NAMALWA (cell line): Measurements from ENCODE around the gene MTFR1L.
"Not testable (repeated sequence)": the region's sequence is repeated elsewhere in the genome, so short reads cannot be mapped to it uniquely, and the experiment has no call there.

Experiments
- DNase-seq: peaks from one replicate; pipeline ENCODE4 v3.0.0-alpha.2; 2015; ENCODE audit warnings: low spot score

Gene MTFR1L

DNA sequence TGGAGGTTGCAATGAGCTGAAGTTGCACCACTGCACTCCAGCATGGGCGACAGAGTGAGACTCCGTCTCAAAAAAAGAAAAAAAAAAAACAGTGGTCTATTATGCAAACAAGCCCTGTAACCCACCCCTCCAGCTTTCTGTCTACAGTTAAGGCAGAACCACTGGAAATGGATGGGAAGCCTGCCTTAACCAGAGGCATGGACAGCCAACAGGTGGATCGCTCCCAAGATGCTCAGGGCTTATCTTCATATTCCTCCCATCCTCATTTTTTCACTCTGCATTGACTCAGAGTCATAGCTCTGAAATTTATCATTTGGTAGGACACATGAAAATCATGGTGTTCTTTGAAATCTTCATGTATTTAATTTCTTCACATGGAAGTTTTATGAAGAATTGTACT lies 8.7 kb downstream of the MTFR1L start:
- DNase-seq: no peak

GRCh38 chr1:25829046-25829445 lies 9.3 kb downstream of the MTFR1L start:
- no peak for DNase-seq

- no peak for DNase-seq
Measured at GRCh38 chr1:25831569-25832196, 11.9 kb downstream of the MTFR1L start.

DNA sequence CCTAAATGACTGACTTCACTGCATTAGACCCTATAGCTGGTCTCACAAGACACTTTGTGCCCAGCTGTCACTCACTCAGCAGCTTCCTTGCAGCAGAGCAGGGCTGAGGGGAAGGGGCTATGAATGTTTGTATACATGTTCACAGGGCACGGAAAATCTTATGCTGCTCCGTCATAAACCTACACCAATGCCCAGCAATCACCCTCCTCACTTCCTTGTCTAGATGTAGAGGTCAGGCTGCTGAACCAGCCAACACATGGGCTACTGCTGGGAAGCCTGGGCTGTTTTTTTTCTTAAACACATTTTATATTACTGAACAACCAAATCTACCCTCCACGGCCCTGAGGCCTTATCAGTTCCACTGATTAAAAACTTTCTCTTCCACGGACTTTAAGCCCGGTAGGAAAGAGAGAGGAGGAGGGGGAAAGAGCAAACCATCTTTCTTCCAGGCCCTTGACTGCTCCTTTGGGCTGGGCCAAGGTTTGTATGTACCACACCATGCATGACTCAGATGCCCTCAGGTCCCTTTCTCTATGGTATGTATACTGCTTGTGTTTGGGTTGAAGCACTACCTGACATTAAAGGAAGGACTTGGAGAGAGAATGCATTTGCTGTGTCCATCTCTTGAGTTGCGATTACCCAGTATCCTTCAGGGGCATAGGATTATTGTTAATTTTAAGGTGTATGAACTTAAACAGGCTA lies 12.7 kb downstream of the MTFR1L start:
- no peak for DNase-seq

GRCh38 chr1:25833158-25833557 lies 13.4 kb downstream of the MTFR1L start:
- no peak for DNase-seq

DNA sequence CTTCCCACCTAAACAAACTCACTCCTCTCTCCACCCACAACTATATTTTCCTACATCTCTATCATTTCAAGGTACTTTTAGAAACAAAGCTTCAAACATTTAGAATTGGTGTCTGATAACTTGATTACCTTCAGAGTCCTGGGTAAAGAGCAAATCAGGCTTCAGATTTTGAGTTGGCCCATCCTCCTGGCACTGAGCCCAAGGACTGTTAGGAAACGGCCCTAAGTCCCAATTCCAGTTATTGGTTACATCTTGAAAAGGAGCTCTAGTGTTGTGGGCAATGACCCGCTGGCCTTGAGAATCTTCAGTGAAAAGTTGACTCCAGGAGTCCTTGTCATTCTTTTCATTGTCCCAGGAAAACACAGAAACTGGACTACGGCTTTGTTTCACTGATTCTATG lies 15.1 kb downstream of the MTFR1L start:
- DNase-seq: no peak

DNA sequence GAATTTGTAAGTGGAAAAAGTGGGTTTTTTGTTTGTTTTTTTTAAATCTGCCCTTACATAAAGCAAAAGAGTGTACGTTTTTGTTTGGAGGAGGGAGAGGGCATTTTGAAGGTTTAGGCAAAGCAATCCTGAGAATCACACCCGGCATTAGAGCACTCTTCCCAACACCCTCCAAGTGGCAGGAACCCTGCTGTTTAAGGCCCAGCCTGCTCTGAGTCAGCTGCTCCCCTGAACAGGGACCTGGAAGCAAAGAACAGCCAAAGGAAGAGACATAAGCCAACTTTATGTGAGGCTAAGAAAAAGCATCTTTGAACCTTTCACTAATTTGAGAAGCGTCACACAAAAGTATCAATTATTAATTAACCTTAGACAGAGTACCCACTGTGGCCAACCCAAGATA lies 16.9 kb downstream of the MTFR1L start:
- DNase-seq: no peak

DNA sequence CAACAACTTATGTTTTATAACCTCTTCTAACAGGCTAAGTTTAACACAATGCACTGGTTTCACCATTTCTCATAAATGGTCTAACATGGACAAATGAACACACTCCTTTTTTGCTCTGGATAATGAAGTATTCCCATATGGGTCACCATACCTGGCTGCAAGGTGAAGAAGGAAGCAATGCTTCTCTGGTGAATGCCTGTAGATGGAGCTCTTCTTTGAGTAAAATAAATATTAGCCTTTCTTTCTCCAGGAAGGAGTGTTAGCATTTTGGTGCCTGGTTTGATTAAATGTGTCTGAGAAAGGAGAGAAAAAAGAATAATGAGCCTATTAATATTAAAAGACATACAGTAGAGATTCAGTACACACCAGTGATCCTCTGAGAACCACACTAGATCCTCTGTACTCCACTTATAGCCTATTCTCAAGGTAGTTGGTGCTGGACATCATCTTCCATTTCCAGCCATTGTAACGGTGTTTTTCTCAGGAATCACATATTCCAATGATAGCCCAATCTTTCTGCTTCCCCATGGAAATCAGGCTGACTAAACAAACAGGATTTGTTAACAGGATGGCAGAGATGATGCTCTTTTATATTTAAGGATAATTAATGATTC lies 17.6 kb downstream of the MTFR1L start:
- no peak for DNase-seq

DNA sequence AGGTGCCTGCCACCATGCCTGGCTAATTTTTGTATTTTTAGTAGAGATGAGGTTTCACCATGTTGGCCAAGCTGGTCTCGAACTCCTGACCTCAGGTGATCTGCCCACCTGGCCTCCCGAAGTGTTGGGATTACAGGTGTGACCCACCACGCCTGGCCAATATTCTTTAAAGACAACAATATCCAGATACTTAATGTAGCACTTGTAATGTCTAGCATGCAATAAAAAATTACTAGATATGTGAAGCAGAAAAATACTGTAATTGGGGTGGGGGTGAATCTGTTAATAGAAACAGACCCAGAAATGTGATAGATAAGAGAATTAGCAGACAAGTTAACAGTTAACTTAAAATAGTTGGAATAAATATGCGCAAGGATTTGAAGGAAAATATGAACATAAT lies 20.1 kb downstream of the MTFR1L start:
- DNase-seq: not testable (repeated sequence)

- no peak for DNase-seq
Measured at GRCh38 chr1:25843483-25843882, 23.7 kb downstream of the MTFR1L start.

DNA sequence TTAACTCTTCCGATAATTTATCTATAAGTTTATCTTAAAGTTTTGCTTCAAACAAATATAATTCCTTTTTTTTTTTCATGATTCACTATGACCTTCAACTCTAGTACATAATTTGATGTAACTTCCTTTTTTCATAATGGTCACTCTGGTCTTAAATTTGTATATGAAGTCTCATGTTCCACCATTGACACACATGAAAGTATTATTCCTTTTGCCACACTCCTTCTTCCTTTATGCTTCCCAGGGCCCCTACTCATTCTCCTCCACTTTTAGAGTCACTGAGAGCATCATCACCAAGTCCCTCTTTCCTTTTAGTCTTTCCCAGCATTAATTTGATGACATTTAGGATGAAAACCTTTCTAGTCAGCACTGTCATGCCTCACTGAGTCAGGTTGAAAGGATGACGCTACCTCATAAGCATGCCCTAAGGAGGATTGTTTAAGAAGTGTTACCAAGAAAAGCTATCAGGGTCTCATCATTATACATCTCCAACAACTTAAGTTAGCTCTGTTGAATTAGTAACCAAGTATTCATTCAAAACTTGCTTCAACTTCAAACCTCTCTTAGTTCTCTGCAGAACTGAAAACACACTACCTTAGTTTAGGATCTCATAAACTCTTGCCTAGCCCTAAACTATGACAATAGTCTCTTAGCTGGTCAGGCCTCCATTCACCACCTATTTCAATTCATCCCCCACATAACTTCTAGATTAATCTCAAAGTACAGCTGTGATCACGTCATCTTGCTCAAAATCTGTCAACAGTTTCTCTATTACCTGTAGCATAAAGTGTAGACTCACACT lies 25.0 kb downstream of the MTFR1L start:
- no peak for DNase-seq

DNA sequence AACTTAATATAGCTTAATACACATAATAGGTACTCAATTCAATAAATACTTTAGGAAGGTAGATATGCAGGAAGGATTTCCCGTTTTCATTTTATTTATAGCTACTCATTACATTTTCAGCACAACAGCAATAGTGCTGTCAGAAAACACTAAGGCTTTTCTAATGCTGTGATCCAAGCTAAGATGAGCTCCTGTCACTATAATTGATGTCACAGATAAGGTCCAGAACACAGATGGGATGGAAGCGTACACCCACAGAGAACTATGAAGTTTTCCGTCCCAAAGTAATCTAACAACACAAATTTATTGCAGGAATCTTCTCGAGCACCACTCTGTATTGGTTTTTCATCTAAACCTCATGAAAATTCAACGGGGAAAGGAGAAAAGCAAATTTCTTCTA lies 25.9 kb downstream of the MTFR1L start:
- no peak for DNase-seq

DNA sequence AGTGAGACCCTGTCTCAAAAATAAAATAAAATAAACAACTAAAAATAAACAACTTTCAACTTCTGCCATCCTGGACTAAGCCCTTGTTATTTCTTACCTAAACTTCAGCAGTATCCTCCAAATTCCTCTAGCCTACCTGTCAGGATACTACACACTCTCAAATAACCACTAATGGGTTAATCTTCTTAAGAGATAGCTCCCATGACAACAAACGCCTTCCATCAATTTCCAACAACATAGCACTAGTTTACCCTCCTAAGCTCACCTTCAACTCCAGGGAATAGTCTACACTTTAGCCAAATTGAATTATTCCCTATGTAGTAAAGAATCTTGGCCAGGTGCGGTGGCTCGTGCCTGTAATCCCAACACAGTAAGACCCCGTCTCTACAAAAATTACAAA lies 28.2 kb downstream of the MTFR1L start:
- DNase-seq: no peak

- DNase-seq: no peak
Measured at GRCh38 chr1:25848531-25848930, 28.8 kb downstream of the MTFR1L start.

DNA sequence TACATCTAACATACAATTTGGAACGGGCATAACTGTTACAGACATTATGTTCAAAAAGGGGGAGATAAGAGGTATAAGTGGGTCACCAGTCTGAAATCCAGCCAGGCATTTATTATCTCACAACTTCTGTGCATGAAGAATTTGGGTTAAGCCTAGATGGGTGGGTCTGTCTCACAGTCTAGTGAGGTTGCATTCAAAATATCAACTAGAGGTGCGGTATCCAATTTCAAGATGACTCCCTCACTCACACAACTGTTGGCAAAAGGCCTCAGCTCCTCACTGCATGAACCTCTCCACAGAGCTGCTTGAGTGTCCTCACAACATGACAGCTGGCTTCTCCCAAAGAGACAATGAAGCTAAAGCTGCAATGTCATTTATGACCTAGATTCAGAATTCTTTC lies 34.8 kb downstream of the MTFR1L start:
- no peak for DNase-seq

DNA sequence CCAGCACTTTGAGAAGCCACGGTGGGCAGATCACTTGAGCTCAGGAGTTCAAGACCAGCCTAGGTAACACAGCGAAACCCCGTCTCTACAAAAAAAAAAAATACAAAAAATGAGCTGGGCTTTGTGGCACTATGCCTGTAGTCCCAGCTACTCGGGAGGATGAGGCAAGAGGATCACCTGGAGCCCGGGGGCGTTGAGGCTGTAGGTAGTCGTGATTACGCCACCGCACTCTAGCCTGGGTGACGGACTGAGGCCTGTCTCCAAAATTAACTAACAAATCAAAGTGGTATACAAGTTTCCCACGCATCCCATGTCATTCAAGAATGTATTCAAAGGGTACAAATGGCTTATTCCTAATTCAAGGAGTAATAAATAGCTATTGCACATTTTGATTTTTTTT lies 37.1 kb downstream of the MTFR1L start:
- DNase-seq: no peak

DNA sequence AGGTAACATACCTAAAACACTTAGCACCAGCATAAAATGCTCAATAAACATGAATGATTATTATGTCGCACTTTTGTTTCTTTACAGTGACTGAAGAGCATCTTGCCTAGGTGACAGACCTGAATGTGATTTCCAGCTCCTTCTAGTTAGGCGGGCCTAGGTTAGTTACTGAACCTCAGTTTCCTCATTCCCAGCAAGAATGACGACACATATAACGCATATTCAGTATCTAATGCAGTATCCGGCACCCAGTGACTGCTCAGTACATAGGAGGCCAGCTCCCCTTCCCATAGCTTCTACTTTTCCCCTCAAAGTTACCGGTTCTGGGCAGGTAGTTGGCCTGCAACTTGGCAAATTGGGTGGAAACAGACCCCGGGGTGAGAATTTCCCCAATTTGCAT lies 38.7 kb downstream of the MTFR1L start:
- peak; percentile 43 for DNase-seq

- DNase-seq: peak; percentile 91
Measured at GRCh38 chr1:25858906-25859789, 39.4 kb downstream of the MTFR1L start, which contains the start of gene AUNIP. TSS of gene AUNIP (minus strand) at chr1:25859457. CDS start at chr1:25859357, 100 bp downstream.

DNA sequence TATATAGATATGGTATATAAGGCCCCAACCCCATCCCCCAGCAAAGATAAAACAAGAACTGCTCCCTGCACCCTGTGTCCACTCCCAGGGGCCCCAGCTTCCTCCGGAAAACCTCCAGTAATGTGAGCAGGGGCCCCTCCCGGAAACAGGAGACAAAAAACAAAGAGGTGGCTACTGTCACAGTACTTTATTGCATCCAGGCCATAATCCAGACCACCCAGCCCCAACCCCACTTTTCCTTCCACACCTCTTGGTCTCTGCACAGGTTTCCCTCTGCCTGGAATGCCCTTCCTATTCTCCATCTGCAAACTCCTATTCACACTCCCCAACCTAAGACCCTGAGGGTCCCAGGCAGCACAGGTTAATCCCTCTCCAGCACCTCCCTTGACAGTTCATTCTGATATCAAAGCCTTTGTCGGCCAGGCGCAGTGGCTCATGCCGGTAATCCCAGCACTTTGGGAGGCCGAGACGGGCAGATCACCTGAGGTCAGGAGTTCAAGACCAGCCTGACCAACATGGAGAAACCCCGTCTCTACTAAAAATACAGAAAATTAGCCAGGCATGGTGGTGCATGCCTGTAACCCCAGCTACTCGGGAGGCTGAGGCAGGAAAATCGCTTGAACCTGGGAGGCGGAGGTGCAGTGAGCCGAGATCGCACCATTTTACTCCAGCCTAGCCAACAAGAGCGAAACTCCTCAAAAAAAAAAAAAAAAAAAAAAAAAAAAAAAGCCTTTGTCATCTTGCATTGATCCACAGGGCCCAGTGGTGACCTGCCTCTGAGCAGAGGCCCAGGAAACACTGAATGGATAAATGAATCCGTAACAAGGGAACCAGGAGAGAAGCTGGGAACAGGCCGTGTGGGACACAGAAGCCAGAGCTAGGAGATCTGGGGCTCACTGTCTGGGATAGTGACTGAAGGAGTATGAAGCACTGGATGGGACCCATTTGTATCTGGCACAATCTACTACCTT lies 41.8 kb downstream of the MTFR1L start:
- no peak for DNase-seq

GRCh38 chr1:25862785-25863485 lies 43.2 kb downstream of the MTFR1L start:
- DNase-seq: no peak
